Middle frontal gyrus (tissue), 1 donor: ENCODE data around the gene EPHA4.

Experiments used
- DNase-seq: peaks from one replicate; pipeline ENCODE4 v3.0.0-alpha.2; 2015; ENCODE audit warnings: low spot score; ENCODE audit errors: extremely low spot score

EPHA4 gene

DNA sequence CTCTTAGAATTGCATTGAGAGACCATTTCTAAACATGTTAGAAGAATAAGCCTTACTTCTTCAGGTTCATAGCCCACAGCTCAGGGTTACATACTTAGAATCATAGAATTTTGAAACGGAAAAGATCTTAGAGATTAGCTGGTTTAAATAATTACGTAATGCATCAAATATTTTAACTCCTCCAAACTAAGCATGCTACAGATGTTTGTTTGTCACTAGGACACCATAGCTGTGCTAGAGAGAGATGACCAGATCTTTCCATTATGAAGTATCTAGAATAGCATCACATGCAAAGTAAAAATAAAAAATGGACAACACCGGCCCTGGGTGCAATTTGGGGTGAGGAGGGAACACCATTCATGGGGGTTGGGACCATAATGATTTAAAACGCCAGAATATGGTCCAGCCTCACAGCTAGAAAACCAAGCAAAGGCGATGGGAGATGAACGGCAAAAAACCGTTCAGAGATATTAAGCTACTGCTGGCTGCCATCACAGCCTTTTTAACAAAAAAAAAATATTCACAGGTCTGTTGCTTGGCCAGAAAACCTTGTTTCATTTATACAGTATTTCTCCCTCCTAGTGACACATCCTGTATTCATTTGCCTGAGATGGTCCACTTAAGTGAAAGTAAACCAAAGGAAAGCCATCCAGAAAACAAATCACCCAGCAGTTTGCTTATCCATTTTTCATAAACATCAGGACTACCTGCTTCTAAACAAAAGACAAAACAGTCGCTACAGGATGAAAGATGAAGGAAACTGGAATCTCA lies 94.2 kb downstream of the EPHA4 start:
- DNase-seq: no peak

DNA sequence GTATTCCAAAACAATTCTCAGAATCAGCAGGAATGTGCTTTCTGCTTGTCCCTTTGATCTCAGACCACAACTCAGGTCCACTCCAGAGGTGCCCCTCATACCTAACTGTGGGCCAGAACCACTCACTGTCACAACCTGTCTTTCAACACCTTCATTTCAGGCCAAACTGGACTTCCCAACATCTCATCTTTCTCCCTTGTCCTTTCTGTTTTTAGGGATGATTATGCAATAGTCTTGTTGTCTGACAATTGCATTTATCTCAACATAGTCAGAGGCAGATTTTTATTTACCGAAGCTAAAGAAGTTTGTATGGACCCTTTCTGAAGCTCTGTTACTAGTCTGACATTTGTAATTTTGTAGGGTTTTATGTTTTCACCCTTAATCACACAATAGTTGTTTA lies 95.9 kb downstream of the EPHA4 start:
- DNase-seq: no peak

DNA sequence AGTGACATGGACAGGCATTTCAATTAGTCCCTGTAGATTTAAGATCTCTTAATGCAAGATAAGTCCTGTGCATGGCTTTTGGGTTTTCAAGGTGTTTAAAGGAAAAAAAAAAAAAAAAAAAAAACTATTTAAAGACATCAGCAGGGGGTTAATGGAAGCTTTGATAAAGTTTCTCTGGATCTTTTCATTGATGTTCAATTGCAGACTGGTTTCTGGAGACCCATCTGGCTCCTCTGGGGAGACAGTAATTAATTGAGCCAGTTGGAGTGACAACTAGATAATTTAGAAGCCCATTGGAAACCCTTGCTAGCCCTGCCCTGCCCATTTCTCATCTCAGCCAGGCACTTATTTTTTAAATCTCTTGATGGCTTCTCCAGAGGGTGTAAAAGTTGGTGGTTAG lies 98.7 kb downstream of the EPHA4 start:
- DNase-seq: no peak

DNA sequence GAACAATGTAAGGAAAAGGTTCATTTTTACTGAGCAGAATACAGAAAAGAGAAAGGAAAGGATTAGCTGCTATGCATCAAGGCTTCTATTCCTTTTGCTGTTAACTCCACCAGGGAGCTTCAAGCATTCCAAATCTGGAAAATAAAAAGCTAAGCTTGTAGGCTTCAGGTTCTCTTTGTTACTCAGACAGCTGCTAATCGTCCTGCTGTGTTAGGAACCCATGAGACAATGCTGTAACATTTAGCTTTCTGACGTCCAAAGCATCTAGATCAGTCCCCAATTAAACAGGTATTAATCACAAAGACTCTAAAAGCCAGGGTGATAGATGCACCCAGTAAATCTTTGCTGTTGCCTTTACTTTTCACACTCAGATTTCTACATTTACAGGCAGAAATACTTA lies 103.8 kb downstream of the EPHA4 start:
- no peak for DNase-seq

DNA sequence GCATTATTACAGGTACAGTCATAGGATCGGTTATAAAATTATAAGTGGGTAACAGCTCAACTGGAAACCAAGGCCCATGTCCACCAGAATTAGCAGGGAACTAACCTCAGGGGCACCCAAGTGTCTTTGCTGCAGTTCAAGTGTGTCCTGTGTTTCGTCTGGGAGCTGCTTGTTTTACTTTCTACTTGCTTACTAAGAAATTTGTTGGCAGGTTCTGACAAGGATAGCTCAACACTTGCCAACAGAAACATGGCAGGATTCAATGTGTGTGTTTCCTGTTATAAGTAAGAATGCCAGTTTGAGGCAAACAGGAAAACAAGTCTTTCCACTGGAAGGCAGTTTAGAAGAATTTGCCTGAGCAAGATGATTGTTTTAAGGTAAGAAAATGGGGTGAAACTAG lies 104.5 kb downstream of the EPHA4 start:
- DNase-seq: no peak

DNA sequence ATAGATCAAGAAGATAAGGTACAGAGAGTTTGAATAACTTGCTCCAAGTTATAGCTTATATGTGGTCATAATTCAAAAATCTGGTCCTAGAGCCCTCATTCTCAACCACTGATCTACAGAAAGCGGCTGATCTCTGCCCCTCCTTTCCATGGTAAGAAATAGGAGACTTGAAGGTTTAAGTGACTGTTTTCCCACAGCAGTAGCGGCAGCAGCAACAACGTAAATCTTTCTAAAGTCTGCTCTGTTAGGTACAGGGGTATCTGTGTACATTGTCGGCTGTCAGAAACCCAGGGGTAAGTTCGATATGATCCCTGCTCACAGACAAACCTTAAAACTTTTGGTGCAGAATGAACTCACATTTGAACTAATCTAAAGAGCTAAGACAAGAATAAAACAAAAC lies 105.4 kb downstream of the EPHA4 start:
- no peak for DNase-seq

DNA sequence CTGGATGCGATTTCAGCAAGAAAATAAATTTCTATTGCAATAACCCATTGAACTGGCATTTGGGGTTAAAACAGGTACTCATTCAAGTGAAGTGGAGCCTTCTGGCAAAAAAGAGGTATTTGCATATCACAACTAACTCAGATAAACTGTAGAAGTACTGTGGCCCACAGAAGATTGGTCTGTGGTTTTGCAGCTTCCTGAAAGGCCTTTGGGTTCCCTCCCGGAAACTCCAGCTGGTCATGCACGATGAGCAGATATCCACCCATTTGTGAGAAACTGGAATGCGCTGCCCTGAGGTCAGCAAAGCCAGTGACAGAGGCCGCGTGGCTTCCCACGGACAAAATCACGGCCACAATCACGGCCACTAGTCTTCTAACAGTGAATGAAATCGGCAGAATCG lies 106.3 kb downstream of the EPHA4 start:
- no peak for DNase-seq

DNA sequence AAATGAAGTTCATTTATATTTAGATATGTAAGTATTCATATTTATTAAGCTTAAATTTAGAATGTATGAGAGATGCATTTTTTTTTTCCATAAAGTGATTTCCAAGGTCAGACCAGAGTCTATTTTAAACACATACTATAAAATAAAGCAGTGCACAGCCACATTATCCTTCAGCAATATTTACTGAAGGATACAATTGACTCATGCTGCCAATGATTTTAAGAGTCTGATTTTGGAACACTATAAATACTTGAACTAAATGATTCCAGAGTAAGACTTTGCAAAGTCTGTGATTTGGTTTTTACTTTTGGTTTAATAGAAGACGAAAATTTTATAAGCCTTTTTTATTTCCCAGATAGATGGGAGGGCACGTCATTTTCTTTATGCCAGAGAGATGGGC lies 107.1 kb downstream of the EPHA4 start:
- no peak for DNase-seq

DNA sequence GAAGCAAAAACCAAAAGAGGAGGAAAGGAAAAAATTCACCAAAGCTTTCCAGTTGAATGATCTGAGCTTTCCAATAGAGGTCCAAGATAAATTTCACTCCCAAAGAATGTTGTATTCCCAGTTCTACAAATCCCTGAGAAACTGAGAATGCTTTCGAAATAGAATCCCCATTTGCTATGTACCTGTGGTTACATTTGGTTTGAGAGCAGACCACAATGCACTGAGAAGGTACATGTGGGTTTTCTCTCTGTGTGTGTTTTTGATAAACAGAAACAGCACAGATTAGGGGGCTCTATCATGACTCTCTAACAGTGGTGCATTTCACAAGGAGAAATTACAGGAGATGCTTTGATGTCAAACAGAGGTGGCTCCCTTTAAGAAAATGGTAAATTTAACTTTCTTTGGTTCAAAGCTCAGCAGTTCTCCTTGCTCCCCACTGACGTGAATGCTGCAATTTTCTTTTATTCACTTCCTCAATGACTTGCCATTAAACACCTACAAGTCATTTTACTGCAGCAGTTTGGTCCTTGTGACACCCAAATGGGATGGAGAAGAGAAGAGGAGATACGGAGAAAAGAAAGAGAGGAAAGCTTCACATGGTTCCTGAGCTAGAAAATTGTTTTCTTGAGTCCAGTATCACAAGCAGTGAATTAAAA lies 108.7 kb downstream of the EPHA4 start:
- DNase-seq: no peak

DNA sequence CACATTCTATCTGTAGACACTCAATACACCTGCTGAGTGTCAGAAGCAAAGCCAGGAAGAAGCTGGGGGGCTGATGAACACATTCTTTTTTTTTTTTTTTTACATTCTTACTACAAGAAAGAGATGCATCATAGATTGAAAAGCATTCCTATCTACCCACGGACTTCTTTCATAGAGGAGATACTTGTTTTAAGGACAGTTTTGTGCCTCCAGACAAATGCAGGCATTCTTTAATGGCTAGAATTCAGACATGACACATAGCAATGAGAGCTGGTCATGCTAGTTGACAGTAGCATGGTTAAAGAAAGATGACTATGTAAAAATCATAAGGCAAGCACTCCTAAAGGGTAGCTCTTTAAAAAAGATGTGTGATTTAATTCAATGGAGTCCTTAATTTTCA lies 110.2 kb downstream of the EPHA4 start:
- DNase-seq: no peak

DNA sequence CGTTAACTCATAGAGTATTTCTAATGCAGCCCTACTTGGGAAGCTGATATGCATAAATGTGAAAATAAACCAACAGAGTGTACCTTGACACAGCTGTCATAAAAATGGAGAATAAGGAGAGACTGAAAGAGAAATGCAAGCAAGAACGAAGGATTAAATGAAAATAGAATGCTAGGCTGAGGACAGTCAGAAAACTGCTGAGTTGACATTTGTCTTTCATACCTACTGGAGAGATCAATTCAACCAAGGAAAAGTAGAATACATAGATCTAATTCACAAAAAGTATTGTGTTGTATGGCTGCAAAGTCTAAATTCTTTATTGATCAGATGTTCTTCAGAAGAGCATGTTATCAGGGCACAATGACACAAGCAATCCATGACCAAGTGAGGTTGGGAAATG lies 112.0 kb downstream of the EPHA4 start:
- no peak for DNase-seq

DNA sequence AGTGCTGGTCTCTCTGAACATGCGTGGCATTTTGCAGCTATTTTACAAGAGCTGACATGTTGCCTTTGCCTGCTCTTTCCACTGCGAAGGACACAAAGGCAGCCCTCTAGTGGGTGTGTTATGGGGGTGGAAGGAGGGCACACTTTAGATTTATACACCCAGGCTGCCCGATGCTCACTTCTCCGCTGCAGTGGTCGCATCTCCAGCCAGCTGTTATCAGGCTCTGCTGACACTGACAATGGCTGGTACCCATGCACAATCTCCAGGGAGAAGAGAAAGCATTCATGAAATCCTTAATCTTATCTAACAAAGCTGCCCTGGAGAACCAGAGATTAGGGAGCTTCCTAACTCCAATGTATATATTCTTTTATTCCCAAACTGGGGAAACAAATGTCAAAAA lies 113.5 kb downstream of the EPHA4 start:
- no peak for DNase-seq

DNA sequence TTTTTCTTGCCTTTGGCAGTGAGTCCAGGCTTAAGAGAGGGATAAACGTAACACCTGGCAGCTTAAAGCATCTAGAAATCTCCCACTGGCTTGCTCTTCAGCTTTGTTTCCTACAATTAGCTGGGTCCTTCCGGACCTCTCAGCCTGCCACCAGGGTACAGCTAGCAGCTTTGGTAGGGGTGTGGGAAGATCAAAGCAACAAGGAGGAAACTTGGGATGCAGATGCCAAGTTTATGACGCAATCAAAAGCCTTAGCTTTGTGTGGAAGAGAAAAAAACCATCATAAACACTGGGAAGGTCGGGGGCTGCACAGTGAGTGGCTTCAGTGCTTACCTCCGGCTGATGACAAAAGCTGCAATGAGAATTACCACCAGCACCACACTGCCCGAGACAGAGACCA lies 116.9 kb downstream of the EPHA4 start:
- no peak for DNase-seq

DNA sequence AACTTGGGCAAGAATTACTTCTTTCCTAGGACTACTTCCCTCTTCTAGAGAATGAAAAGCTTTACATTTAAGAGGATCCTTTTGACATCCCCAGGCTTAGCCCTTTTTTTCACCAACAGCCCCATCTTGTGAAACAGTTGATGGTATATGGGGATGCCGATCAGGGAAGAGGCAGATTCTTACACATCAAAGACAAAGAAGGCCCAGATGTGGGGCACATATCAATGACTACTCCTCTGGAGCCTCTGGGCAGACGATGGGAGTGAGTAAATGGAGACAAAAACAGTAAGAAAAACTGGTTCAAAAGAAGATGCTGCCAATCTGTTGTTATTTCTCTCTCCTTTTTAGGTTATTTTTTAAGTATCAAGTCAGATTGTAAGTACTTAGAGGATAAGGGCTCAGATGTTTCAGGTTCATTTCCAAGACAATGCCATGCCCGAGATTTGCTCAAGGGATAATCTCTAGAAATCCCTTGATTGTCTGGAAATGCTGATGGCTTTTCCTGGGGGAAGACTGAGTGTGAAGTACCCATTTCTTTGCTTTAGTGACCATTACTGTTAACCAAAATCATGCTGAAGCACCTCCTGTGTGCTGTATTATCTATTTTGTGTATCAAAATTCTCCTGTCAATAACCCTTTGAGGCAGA lies 117.5 kb downstream of the EPHA4 start:
- DNase-seq: no peak

DNA sequence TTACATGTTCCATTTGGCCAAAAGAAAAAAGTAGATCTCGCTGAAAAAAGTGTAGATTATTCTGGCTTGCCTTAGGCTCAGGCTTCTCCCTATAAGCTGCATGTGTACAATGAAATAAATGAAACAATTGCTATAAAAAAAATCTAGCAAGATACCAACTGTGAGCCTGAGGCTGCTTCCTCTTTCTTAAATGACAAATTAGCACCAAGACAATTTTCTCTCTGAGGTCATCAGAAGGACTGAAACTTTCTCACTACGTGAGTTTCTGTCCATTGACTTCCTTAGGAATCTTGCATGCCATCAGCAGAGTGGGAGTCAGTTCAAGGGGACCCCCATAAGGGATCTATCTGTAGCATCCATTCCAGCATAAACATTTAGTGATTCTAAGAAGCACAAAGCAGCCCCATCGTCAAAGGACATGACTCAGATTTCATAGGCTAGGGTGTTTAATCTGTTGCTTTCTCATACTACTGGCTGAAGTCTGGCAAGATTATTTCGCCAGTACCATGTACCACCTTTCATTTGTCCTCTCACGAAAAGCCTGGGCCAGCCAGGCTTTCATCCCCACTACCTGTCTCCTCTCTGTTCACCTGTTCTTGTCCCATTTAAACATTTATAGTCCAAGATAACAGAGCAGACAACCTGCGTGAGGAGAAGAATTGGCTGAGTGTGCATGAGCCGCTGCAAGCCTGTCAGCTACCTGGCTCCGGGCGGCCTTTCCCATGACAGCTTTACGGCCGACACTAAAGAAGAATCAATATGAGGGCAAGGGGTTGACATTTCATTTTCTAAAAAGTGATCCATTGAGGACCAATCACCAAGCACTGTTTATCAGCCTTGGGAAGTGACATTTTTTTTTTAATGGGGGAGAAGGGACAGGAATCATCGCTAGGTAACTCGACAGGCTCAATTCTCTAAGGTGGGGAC lies 120.0 kb downstream of the EPHA4 start:
- no peak for DNase-seq

DNA sequence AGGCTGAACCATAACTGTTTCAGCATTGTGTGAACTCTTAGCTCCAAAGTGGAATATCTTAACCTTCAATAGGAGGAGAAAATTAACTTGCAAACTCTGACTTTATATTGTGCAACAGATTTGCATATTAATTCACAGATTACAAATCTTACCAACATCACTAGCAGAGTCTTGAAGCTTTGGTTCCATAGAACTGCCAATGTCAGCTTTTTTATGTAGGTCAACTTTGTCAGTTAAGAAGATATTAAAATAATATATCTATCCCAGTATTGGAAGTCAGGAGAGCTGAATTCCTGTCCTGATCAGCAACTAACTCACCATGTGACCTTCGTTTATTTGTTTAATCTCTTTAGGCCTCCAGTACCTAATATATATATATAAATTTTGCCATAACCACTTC lies 121.8 kb downstream of the EPHA4 start:
- DNase-seq: no peak

DNA sequence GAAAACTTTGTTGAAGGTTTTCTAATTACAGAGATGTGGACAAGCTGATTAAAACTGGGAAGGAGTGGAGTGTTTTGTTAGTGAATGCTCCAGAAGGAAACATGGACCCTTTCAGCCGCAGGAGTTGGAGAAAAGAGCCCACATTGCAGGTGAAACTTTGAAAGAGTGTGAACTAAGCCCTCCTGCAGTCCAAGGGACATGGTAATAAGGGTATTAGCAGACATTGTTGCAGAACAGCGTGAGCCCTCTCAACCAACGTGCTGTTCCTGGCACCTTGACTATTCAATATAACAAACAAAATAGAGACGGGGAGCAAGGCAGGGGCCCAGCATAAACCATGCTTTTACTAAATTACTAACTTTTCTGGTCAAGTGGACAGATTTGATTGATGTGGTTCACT lies 122.7 kb downstream of the EPHA4 start:
- no peak for DNase-seq

DNA sequence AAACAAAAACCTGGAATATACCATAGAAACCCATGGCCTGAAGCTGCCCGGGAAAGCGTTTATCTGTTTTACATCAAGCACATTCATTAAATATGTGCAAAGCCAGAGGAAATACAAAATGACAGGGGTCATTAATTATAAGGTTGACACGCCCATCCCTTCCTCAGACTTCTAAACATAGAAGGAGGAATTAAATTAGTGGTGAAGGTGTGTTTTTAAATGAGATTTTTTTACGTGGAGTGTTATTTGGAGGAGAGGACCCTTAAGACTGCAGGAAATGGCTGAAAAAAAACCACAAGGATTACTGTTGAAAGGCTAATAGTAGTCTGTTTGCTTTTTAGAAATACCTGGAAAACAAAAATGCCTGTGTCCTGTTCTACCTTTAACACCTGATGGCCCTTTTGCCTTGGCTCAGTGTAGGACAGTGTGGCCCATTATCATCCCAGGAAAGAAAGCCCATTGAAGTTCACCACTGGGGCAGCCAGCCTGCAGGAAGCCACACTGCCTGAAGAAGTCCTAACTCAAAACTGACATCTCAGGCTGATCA lies 123.2 kb downstream of the EPHA4 start:
- DNase-seq: no peak

DNA sequence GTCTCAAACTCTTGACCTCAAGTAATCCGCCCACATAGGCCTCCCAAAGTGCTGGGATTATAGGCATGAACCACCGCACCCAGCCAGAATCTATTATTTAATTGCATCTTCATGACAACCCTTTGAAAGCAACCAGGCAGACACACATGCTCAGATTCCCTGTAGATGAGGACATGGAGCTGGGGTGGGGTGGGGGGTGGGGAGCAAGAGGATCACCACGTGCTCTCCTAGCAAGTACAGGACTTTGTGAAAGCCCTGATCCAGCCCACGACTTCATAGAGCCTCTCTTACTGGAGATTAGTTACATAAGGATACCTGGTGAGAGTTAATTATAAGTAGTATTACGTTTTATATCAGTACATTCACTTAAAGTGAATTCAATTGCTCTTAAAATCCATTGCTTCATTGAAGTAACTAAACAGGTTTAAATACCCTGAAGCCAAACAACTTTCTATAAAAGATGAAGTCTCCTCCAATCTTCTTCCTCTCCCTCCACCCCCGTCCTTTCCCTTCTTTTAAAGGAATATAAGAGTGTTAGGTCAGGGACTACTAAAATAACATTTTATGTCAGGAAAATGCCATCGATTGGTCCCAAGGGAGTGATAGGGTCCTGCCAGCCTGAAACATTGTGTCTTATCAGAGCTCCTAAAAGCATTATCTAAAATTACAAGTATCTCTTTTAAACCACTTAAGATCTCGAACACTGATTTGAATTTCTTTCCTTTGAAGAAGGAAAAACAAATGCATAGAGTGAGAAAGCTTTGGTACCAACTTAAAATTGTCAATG lies 123.9 kb downstream of the EPHA4 start:
- no peak for DNase-seq

DNA sequence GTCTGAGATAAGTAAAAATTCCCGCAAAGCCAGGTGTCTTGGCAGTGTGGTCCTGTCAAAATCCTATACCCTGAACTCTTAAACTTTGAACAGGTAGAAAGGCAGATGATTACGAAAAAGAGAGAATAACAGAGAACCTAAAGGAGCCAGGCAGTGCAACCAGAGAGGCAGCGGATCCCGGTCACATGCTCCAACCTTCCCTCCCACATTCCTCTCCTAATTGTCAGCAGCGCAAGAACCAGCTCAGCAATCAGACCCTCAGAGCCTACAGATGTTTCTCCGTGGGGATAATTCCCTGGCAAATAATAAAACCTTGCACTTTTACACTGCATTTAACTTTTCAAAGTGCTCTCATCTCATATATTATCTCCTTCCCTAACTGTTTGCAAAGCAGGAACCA lies 124.8 kb downstream of the EPHA4 start:
- DNase-seq: no peak

DNA sequence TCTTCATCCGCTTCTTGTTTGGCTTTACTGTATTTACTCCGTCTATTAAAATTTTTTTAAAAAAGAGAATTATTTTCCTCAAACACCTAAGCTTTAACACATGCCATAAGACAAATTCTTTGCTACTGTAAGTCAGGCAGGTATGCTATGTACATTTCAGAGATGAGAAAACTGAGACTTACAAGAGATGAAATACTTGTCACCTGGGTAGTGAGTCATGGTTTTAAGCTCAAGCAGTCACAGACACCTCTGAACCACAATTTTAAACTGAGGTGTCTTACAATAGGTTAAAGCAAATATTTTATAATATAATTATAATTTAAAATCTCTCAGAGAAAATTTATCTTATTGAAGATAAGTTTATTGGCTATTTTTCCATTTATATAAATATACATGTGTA lies 126.0 kb downstream of the EPHA4 start:
- no peak for DNase-seq
